ENCODE data around the gene TAGAP.

TAGAP gene

DNA sequence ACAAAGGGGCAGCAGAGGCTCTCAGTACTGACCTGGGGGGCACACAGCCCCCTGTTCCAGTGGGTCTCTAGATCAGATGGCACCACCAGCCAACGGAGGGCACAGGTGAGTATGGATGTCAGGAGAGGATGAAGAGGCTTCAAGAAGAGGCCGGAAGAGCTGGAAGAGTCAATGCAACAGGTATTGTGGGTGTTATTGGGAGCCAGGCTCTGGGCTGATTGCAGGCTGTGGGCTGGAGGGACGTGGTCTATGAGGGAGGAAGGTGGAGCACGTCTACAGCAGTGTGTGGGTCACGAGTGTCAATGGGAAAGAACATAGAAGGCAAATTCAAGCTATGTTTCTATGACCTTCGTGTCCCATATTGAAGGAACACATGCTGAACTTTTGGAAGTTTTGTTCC, 18.8 kb upstream of the TAGAP start:
- no peak overlapping the region for H3K4me3 ChIP-seq (ENCODE audit: low read depth, low read length)
- DNase-seq (ENCODE audit: low read depth): no peak
- in situ Hi-C loops (cut with HindIII; ENCODE audit: low sequenced_read_pairs): no loop called here
- TF ChIP-seq, protein P1, sequence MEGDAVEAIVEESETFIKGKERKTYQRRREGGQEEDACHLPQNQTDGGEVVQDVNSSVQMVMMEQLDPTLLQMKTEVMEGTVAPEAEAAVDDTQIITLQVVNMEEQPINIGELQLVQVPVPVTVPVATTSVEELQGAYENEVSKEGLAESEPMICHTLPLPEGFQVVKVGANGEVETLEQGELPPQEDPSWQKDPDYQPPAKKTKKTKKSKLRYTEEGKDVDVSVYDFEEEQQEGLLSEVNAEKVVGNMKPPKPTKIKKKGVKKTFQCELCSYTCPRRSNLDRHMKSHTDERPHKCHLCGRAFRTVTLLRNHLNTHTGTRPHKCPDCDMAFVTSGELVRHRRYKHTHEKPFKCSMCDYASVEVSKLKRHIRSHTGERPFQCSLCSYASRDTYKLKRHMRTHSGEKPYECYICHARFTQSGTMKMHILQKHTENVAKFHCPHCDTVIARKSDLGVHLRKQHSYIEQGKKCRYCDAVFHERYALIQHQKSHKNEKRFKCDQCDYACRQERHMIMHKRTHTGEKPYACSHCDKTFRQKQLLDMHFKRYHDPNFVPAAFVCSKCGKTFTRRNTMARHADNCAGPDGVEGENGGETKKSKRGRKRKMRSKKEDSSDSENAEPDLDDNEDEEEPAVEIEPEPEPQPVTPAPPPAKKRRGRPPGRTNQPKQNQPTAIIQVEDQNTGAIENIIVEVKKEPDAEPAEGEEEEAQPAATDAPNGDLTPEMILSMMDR (IDR thresholded peaks at IDR 0.05; ENCODE audit: low read depth, low read length, missing control alignments): no peak

DNA sequence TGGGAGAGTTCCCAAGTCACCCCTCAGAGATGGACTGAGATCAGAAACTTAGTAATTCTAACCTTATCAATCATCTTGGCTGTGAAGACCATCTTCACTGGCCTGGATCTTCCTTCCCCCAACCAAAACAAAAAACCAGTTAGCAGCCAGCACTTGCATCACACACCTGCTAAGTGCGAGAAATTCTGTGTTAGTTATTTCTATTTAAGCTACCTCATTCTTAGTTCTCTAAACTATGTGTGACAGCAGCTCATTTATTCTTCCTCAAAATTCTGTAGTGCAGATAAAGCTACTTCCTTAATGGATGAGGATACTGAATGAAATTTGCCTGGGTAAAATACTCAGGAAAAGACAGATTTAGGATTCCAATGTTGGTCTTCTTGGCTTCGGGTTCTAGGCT, 18.2 kb upstream of the TAGAP start:
- DNase-seq (ENCODE audit: low read depth): no peak
- in situ Hi-C loops (cut with HindIII; ENCODE audit: low sequenced_read_pairs): no loop called here
- no peak overlapping the region for H3K4me3 ChIP-seq (ENCODE audit: low read depth, low read length)
- TF ChIP-seq, protein P1 (IDR thresholded peaks at IDR 0.05; ENCODE audit: low read depth, low read length, missing control alignments): no peak

DNA sequence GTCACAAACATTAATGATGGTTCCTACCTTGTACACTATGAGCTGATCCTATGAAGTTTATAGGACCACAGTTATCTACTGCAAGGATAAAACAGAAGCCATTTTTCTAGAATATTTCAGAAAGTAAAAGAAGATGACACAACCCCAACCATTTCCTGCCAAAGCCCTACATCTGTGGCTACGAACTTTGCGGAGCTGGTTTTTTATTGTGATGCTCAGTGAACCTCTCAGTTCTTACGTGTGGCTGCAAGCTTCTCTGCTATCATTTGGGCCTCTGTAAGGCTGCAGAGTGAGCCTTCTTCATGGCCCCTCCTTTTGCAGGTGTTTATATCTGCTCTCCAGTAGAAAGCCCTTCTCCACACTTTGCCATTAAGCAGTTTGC, 17.8 kb upstream of the TAGAP start:
- H3K4me3 ChIP-seq (ENCODE audit: low read depth, low read length): no peak overlapping the region
- DNase-seq (ENCODE audit: low read depth): no peak
- TF ChIP-seq, protein P1 (IDR thresholded peaks at IDR 0.05; ENCODE audit: low read depth, low read length, missing control alignments): no peak
- in situ Hi-C loops (cut with HindIII; ENCODE audit: low sequenced_read_pairs): no loop called here

DNA sequence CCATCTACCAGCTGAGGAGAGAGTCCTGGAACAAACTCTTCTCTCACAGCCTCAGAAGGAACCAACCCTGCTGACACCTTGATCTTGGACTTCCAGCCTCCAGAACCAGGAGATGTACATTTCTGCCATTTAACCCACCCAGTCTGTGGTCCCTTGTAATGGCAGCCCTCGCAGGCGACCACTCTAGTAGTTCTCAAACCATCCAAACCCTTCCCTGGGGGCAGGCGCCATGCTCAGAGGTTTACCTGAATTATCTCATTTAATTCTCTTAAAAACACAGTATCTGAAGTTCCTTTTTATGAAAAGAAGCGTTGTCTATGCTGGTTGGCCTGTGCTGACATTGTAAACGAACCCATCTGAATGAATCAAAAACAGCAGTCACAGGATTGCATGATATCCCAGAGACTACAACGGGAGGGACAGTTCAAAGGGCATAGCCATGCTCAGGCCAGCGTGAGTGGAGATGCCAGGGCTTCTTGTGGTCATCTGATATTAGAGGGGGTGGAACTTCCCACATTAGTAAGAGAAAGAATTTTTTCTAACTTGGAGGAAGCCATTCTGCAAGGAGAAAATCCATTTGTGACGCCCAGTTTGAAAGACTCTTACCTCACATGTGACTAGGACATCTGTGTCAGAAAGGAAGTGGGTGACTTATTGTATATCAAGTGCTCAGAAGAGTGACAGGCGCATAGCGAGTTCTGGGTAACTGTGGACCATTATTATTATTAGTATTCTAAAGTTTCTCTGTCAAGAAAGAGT, 17.2 kb upstream of the TAGAP start:
- in situ Hi-C loops (cut with HindIII; ENCODE audit: low sequenced_read_pairs): no loop called here
- TF ChIP-seq, protein P1 (IDR thresholded peaks at IDR 0.05; ENCODE audit: low read depth, low read length, missing control alignments): no peak
- DNase-seq (ENCODE audit: low read depth): no peak
- H3K4me3 ChIP-seq (ENCODE audit: low read depth, low read length): no peak overlapping the region

DNA sequence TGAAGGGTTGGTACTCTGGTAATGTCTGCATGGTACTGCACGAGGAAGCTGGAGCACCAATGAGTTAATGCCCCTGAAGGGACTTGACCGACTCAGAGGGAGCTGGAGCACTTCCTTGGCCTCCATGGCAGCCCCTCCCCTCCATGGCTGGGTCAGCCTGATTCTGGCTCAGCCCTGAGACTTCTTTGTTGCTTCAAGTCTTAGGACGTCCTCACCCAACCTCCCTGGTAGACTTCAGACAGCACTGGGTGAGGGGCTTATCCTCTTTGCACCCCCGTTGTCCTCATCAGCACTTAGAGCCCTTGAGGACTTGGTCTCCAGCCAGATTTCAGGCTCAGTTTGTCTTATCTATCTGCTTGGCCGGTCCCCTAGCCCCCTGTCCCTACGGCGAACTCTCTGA, 16.4 kb upstream of the TAGAP start:
- in situ Hi-C loops (cut with HindIII; ENCODE audit: low sequenced_read_pairs): no loop called here
- TF ChIP-seq, protein P1 (IDR thresholded peaks at IDR 0.05; ENCODE audit: low read depth, low read length, missing control alignments): no peak
- no peak overlapping the region for H3K4me3 ChIP-seq (ENCODE audit: low read depth, low read length)
- DNase-seq (ENCODE audit: low read depth): no peak

DNA sequence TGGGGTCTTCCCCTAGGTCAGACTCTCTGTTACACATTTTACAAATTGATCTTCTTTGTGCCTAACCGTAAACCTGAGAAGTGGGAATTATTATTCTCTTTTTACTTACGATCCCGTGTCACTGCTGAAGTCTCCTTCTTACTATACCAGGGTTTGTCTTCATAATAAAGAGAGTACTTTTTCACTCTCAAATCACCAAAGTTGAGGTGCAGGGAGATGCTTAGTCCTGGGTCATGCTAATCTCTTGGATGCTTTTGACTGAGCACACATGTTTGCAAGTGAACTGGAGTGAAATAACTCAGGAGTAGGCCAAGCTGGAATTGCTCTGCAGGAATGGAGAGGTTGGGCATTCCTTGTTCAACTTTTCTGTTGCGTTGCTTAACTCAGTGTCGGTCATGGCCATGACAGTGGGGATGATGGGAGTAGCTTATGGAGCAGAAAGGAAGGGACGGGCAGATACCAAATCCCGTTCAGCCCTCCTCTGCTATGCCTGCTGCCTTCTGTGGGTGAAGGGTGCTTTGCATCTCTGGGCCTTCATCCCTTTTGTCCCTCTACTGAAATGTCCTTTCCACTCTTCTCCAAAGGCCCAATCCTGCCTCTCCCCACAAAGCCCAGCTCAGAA, 15.2 kb upstream of the TAGAP start:
- TF ChIP-seq, protein P1 (IDR thresholded peaks at IDR 0.05; ENCODE audit: low read depth, low read length, missing control alignments): no peak
- no peak for DNase-seq (ENCODE audit: low read depth)
- in situ Hi-C loops (cut with HindIII; ENCODE audit: low sequenced_read_pairs): no loop called here

More for the DNA sequence above, 15.2 kb upstream of the TAGAP start:
- H3K4me3 ChIP-seq (ENCODE audit: low read depth, low read length): no peak overlapping the region
